GM10248 (cell line): ENCODE results near the gene PRKCQ.
A peak's percentile ranks its signal among the peaks of the same experiment; 100 is the strongest.

Experiments used
- CTCF ChIA-PET: fragments of 300-600 bp; sonication (Branson Sonifier 250); formaldehyde crosslinking; extraction: SDS; loops from one replicate; lab custom pipeline; 2021; ENCODE audit warnings: antibody characterized with exemption; lab: Yijun Ruan, JAX
- POLR2A ChIA-PET: fragments of 350-650 bp; sonication (Branson Sonifier 250); formaldehyde crosslinking; extraction: SDS; loops from one replicate; lab custom pipeline; 2020; ENCODE audit warnings: antibody characterized with exemption; lab: Yijun Ruan, JAX
- DNase-seq: peaks from one replicate; pipeline ENCODE4 v3.0.0; 2012; ENCODE audit errors: extremely low spot score
- TF ChIP-seq, protein P1 (sequence below): IDR thresholded peaks from 2 replicates; pipeline ENCODE4 v1.5.1; 2012; ENCODE audit warnings: mild to moderate bottlenecking, low read depth; ENCODE audit errors: extremely low read depth, missing control alignments, control extremely low read depth

The PRKCQ gene

GRCh38 chr10:6401558-6402348 lies 178.3 kb downstream of the PRKCQ start:
- ChIA-PET POLR2A (interaction anchor here (3.3 kb wide), 1 partner anchor 199 kb away, joined by 42 read pairs; the partner anchor contains the start of gene PFKFB3), CTCF (interaction anchor here (0.6 to 6.2 kb wide), 91 partner anchors 9 to 1587 kb away, joined by 3 to 136 read pairs (median 5); partner anchors contain the start of genes IL15RA and PFKFB3)
- peak; percentile 85 for DNase-seq
- TF ChIP-seq, protein P1, sequence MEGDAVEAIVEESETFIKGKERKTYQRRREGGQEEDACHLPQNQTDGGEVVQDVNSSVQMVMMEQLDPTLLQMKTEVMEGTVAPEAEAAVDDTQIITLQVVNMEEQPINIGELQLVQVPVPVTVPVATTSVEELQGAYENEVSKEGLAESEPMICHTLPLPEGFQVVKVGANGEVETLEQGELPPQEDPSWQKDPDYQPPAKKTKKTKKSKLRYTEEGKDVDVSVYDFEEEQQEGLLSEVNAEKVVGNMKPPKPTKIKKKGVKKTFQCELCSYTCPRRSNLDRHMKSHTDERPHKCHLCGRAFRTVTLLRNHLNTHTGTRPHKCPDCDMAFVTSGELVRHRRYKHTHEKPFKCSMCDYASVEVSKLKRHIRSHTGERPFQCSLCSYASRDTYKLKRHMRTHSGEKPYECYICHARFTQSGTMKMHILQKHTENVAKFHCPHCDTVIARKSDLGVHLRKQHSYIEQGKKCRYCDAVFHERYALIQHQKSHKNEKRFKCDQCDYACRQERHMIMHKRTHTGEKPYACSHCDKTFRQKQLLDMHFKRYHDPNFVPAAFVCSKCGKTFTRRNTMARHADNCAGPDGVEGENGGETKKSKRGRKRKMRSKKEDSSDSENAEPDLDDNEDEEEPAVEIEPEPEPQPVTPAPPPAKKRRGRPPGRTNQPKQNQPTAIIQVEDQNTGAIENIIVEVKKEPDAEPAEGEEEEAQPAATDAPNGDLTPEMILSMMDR = peak; percentile 88

DNA sequence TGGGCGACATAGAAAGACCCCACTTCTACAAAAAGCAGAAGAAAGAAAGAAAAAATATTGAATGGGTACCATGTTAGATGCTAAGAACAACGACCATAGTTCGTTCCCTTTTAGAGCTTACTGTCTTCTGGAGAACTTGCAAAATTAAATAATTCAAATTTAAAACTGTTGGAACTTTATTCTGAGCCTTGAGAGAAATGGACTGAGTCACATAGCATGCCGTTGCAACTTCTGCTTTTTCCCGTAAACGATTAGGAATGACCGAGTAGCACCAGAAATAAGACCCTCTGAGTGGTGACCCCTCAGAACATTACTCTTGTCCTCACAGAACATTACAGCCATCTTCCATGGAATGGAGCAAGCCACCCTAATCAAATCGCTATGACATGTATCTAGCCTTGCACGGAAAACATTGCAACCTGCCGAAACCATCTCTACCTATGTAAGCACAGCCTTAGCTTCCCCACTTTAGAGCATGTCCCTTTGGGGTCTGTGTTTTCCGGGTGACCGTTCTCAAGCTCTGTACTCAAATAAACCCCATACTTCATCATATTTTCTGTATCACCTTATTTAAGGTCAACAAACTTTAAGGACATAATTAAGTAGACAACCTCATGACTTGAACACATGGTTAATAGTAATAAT lies 179.1 kb downstream of the PRKCQ start:
- DNase-seq = no peak
- TF ChIP-seq, protein P1 = no peak
- CTCF ChIA-PET = interaction anchor here (0.6 to 6.2 kb wide), 83 partner anchors 9 to 1586 kb away, joined by 3 to 136 read pairs (median 5); partner anchors contain the start of genes IL15RA and PFKFB3
- POLR2A ChIA-PET = interaction anchor here (0.5 to 3.3 kb wide), 2 partner anchors 198 to 201 kb away, joined by 4 to 42 read pairs; partner anchors contain the start of gene PFKFB3

- TF ChIP-seq, protein P1 = no peak
- ChIA-PET CTCF (interaction anchor here (0.9 to 6.2 kb wide), 15 partner anchors 8 to 313 kb away, joined by 3 to 136 read pairs (median 26); partner anchors contain the start of gene PFKFB3), POLR2A (interaction anchor here (0.5 to 0.8 kb wide), 2 partner anchors 198 to 200 kb away, joined by 4 to 5 read pairs; partner anchors contain the start of gene PFKFB3)
- DNase-seq = no peak
Observed at GRCh38 chr10:6400331-6400730, 179.7 kb downstream of the PRKCQ start.

DNA sequence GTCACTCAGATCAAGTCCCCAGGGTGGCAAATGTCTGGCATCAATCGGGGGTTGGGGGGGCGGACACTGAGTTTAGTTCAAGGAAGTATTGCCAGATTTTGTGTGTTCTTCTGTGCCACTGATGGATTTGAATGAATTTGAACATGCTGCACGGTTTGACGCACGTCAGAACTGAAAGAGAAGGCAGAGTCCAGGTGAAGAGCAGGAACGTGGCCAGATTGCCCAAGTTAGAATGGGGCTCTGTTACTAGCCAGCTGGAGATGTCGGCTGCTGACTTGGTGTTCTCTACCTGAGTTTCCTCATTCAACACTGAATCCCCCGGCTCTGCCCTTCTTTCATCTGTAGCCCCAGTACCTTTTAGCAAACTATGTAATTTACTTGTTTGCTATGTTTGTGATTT lies 180.2 kb downstream of the PRKCQ start:
- TF ChIP-seq, protein P1 = no peak
- POLR2A ChIA-PET = interaction anchor here (0.8 kb wide), 1 partner anchor 197 kb away, joined by 5 read pairs; the partner anchor contains the start of gene PFKFB3
- no peak for DNase-seq
- CTCF ChIA-PET = interaction anchor here (0.9 to 6.2 kb wide), 12 partner anchors 8 to 313 kb away, joined by 3 to 136 read pairs (median 28); partner anchors contain the start of gene PFKFB3

DNA sequence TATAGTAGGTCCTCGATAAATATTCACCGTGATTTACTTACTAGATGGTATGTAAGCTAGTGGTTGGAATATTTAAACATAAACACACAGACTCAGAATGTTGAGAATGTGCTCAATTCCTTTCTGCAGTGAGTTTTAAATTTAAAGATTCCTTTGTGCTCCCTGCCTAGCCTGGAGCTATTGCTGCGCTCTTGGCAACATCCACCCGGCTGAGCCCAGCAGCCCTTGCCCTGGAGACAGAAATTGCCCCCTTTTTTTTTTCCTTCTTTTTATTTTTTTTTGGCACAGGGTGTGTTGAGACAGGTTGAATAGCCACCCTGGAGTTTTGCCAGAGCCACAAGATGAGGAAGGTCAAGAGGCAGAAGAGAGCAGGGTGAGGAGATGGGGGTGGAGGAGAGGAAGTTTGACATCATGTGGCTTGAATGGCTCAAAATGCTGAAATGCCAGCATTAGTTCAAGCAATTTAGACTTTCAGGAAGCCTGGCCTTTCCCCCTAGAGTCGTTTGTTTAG lies 180.8 kb downstream of the PRKCQ start:
- ChIA-PET POLR2A (interaction anchor here (0.8 kb wide), 1 partner anchor 197 kb away, joined by 3 read pairs; the partner anchor contains the start of gene PFKFB3), CTCF (interaction anchor here (1.1 to 6.2 kb wide), 10 partner anchors 7 to 309 kb away, joined by 3 to 85 read pairs (median 4); partner anchors contain the start of gene PFKFB3)
- no peak for DNase-seq
- TF ChIP-seq, protein P1 = no peak

DNA sequence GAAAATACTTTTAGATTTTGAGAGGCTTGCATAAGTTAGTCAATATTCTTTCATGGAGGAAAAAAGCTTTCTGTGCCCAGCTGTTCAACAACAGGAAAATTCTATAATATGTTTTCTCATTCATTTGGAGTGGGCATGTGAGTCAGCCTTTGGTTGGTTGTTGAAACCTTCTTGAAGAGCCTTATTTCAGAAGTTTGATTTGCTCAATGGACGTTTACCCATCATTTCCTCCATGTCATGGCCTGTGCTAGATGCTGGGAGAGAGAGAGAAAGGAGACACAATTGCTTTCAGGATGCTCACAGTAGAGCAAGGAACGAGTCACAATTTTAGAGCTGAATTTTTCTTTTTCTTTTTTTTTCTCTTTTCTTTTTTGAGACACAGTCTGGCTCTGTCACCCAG lies 181.7 kb downstream of the PRKCQ start:
- CTCF ChIA-PET = interaction anchor here (1.1 to 6.2 kb wide), 10 partner anchors 8 to 309 kb away, joined by 3 to 85 read pairs (median 4); partner anchors contain the start of gene PFKFB3
- POLR2A ChIA-PET = interaction anchor here (0.8 to 1.4 kb wide), 2 partner anchors 196 kb away, joined by 3 to 6 read pairs; partner anchors contain the start of gene PFKFB3
- no peak for DNase-seq
- TF ChIP-seq, protein P1 = no peak
